AML-193 (cell line): ENCODE results near the gene KNSTRN.

Experiments used
- DNase-seq, 2 experiments: peaks; one replicate each; lab custom pipeline; 2025; lab: John Stamatoyannopoulos, UW

KNSTRN gene

GRCh38 chr15:40429068-40429710, 46.7 kb downstream of the KNSTRN start:
- DNase-seq = no peak

- no peak for DNase-seq
Observed at GRCh38 chr15:40430271-40430805, 47.8 kb downstream of the KNSTRN start.

GRCh38 chr15:40435023-40435709, 52.6 kb downstream of the KNSTRN start:
- DNase-seq = no peak

- DNase-seq = no peak
Observed at GRCh38 chr15:40435710-40436089, 53.2 kb downstream of the KNSTRN start.

- DNase-seq = no peak
Observed at GRCh38 chr15:40436116-40436891, 53.8 kb downstream of the KNSTRN start.

- no peak for DNase-seq
Observed at GRCh38 chr15:40436892-40437751, 54.6 kb downstream of the KNSTRN start.

- no peak for DNase-seq
Observed at GRCh38 chr15:40437752-40438687, 55.5 kb downstream of the KNSTRN start.

GRCh38 chr15:40438712-40439111, 56.2 kb downstream of the KNSTRN start:
- DNase-seq = no peak

- no peak for DNase-seq
Observed at GRCh38 chr15:40439461-40439959, 57.0 kb downstream of the KNSTRN start.

GRCh38 chr15:40439960-40440742, 57.6 kb downstream of the KNSTRN start:
- peak; percentile 20 to 31 for DNase-seq

GRCh38 chr15:40440743-40441564, 58.4 kb downstream of the KNSTRN start, which contains the start of gene BAHD1:
TSS of gene BAHD1 (plus strand) at chr15:40440953. CDS start at chr15:40458465, 17,512 bp downstream.
- peak; percentile 84 to 90 for DNase-seq

- no peak for DNase-seq
Observed at GRCh38 chr15:40441565-40442531, 59.3 kb downstream of the KNSTRN start.

- no peak for DNase-seq
Observed at GRCh38 chr15:40443255-40443654, 60.7 kb downstream of the KNSTRN start.

- DNase-seq = no peak
Observed at GRCh38 chr15:40443846-40444245, 61.3 kb downstream of the KNSTRN start.
